ENCODE measurements around the gene TMEM163.

GRCh38 chr2:134466141-134466540 is 252.7 kb downstream of the TMEM163 start:
- no peak for TF ChIP-seq CTCF (IDR thresholded peaks at IDR 0.05)
- no peak for TF ChIP-seq POLR2A (IDR thresholded peaks at IDR 0.05)
